Suppressor macrophage treated with lipopolysaccharide for 4 hours (primary cell): ENCODE results near the gene TM9SF1.

Source experiments
- DNase-seq: peaks from one replicate; pipeline ENCODE4 v3.0.0-alpha.2; 2020

Gene TM9SF1

DNA sequence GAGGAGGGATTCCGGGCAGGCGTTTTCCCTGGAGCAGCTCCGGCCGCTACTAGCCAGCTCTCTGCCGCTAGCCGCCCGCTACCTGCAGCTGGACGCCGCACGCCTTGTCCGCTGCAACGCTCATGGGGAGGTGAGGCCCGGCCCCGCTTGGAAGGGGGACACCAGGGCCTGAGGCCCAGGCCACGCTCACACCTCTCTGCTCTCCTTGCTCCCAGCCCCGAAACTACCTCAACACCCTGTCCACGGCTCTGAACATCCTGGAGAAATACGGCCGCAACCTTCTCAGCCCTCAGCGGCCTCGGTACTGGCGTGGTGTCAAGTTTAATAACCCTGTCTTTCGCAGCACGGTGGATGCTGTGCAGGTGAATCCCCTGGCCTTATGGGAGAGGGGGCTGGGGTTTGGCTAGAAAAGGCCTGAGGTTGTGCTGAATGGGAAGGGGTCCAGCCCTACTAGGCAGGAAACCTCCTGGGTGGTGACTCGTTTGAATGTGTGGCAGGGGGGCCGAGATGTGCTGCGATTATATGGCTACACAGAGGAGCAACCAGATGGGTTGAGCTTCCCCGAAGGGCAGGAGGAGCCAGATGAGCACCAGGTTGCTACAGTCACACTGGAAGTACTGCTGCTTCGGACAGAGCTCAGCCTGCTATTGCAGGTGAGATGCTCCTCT is 47.3 kb downstream of the TM9SF1 start:
- DNase-seq: no peak

- DNase-seq: peak; percentile 99
These were observed 48.1 kb downstream of the TM9SF1 start, which contains the start of gene RNF31 for GRCh38 chr14:24146978-24147760. Gene RNF31, plus strand, starts transcription at chr14:24147498. Its CDS starts 201 bp downstream, at chr14:24147699.

- peak; percentile 99 for DNase-seq
These were observed 48.7 kb downstream of the TM9SF1 start, which contains the start of gene PSME2 for GRCh38 chr14:24146453-24146977. Gene PSME2, minus strand, starts transcription at chr14:24146610. Its CDS starts 29 bp downstream, at chr14:24146581.

- DNase-seq: peak; percentile 82
These were observed 49.4 kb downstream of the TM9SF1 start for GRCh38 chr14:24145690-24146452.

DNA sequence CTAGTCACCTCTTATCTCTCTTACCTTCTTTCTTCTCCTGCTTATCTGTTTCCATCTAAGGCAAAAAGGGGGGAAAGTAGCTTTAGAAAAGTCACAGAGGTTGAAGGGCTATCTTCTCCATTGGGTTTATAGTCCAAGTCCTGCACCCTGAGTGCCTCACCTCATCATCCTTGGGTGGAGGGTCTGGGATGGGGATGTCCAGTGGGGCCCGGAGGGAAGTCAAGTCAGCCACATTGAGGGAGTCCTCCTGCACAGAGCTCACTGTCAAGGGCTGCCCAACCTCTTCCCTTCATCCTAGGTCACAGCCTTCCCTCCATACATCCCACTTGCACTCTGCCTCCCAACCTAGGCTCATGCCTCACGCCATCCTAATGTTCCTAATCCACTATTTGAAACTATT is 50.0 kb downstream of the TM9SF1 start:
- DNase-seq: no peak

GRCh38 chr14:24144451-24144850 is 50.8 kb downstream of the TM9SF1 start:
- no peak for DNase-seq

GRCh38 chr14:24143511-24143910 is 51.7 kb downstream of the TM9SF1 start:
- no peak for DNase-seq

GRCh38 chr14:24141097-24141880 is 54.0 kb downstream of the TM9SF1 start, which contains the start of gene EMC9:
Gene EMC9, minus strand, starts transcription at chr14:24141591. Its CDS starts 287 bp downstream, at chr14:24141304.
- peak; percentile 100 for DNase-seq

- no peak for DNase-seq
These were observed 55.8 kb downstream of the TM9SF1 start for GRCh38 chr14:24139272-24139934.
